ENCODE results near the gene NEO1.

DNA sequence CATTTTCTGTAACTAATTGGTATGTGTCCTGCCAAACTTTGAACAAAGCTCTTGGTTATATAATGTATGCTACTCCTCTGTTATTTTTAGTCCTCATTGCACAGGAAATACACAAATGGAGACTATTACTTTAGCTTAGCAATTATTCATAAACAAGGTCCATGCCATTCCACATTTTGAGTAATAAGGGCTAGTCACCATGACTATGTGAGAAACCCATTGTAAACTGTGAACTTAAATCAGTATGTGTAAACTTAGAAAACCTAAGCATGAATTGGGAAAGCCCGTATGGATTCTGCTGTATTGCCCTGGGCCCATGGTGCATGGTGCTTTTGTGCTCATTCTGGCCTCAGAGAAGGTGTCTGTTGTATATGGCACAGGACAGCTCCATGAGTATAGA is 216.2 kb downstream of the NEO1 start:
- TF ChIP-seq, protein P1, sequence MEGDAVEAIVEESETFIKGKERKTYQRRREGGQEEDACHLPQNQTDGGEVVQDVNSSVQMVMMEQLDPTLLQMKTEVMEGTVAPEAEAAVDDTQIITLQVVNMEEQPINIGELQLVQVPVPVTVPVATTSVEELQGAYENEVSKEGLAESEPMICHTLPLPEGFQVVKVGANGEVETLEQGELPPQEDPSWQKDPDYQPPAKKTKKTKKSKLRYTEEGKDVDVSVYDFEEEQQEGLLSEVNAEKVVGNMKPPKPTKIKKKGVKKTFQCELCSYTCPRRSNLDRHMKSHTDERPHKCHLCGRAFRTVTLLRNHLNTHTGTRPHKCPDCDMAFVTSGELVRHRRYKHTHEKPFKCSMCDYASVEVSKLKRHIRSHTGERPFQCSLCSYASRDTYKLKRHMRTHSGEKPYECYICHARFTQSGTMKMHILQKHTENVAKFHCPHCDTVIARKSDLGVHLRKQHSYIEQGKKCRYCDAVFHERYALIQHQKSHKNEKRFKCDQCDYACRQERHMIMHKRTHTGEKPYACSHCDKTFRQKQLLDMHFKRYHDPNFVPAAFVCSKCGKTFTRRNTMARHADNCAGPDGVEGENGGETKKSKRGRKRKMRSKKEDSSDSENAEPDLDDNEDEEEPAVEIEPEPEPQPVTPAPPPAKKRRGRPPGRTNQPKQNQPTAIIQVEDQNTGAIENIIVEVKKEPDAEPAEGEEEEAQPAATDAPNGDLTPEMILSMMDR (IDR thresholded peaks at IDR 0.05; ENCODE audit: low read length): no peak
- no peak for TF ChIP-seq EZH2 (IDR thresholded peaks at IDR 0.05; ENCODE audit: borderline replicate concordance, low read length)

Measured in OCI-LY1 (cell line).